ENCODE measurements around the gene SLC49A4.

DNA sequence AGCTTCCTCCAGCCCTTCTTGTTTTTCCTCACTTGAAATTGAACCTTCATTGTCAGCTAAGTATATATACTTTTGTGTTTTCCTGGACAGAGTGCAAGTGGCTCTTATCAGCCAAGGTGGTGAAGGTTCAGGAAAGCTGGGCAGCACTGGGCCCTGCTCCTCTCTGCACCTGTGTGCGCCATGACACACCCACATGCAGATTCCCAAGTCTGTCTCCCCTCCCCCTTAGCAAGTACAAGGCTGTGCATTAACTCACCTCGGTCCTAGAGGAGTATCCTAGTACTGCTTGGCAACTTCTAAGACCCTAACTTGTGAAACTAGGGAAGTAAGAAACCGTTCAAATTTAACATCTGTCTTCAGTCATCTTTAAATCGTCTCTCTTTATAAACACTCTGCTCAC is 85.8 kb downstream of the SLC49A4 start:
- no peak for TF ChIP-seq ZNF274 (IDR thresholded peaks at IDR 0.05; ENCODE audit: low read depth, low read length)
- no peak for TF ChIP-seq YY1 (IDR thresholded peaks at IDR 0.05; ENCODE audit: insufficient read depth, insufficient read length)
- TF ChIP-seq SUZ12 (IDR thresholded peaks at IDR 0.05; ENCODE audit: extremely low read depth, insufficient read depth, insufficient read length): no peak
